Neural progenitor cell (in vitro differentiated cells): ENCODE data around the gene CYBB. TPM values are rescaled to one million over a fixed set of nuclear protein-coding genes. Genes with fewer than 3 reads are reported as not detected.

Experiments used
- DNase-seq: peaks from one replicate; pipeline ENCODE4 v3.0.0-alpha.2; 2016; ENCODE audit warnings: low spot score
- H2AFZ ChIP-seq: fragments of 200-600 bp; sonication (generic); replicated peaks from 2 replicates; pipeline ENCODE4 v1.6.1; 2016; ENCODE audit warnings: antibody characterized with exemption
- H3F3A ChIP-seq: fragments of 200-600 bp; sonication (generic); 2 replicates; pipeline ENCODE4 v1.6.1; 2016; ENCODE audit warnings: antibody characterized with exemption, low read depth
- H3K27ac ChIP-seq: fragments of 200-600 bp; sonication (generic); 2 replicates; pipeline ENCODE4 v1.5.1; 2016; ENCODE audit warnings: mild to moderate bottlenecking
- H3K27me3 ChIP-seq: fragments of 200-600 bp; sonication (generic); 2 replicates; pipeline ENCODE4 v1.6.1; 2016; ENCODE audit warnings: mild to moderate bottlenecking, moderate library complexity
- H3K36me3 ChIP-seq: fragments of 200-600 bp; sonication (generic); 2 replicates; pipeline ENCODE4 v1.5.1; 2016
- H3K4me1 ChIP-seq: fragments of 200-600 bp; sonication (generic); 2 replicates; pipeline ENCODE4 v1.6.1; 2016; ENCODE audit warnings: mixed run types
- H3K4me2 ChIP-seq: fragments of 200-600 bp; sonication (generic); 2 replicates; pipeline ENCODE4 v1.6.1; 2016
- H3K4me3 ChIP-seq: fragments of 200-600 bp; sonication (generic); 2 replicates; pipeline ENCODE4 v1.5.1; 2016
- H3K79me2 ChIP-seq: fragments of 200-600 bp; sonication (generic); 2 replicates; pipeline ENCODE4 v1.6.1; 2016; ENCODE audit warnings: low read depth
- H3K9ac ChIP-seq: fragments of 200-600 bp; sonication (generic); 2 replicates; pipeline ENCODE4 v1.6.1; 2016
- H3K9me3 ChIP-seq: fragments of 200-600 bp; sonication (generic); 2 replicates; pipeline ENCODE4 v1.5.1; 2016; ENCODE audit warnings: low read depth
- H4K20me1 ChIP-seq: fragments of 200-600 bp; sonication (generic); 2 replicates; pipeline ENCODE4 v1.6.1; 2016; ENCODE audit warnings: low read depth
- H3K27ac Mint-ChIP-seq: 3 replicates; pipeline ENCODE4 v1.8.0; 2021; ENCODE audit warnings: mixed read lengths
- H3K27me3 Mint-ChIP-seq: 2 replicates; pipeline ENCODE4 v1.8.0; 2022; ENCODE audit warnings: low read depth, mild to moderate bottlenecking, inconsistent platforms, moderate library complexity, mixed read lengths; ENCODE audit not compliant: insufficient read depth
- H3K36me3 Mint-ChIP-seq: 3 replicates; pipeline ENCODE4 v1.8.0; 2021; ENCODE audit warnings: mixed read lengths
- H3K4me1 Mint-ChIP-seq: 3 replicates; pipeline ENCODE4 v1.8.0; 2021; ENCODE audit warnings: mixed read lengths
- H3K4me3 Mint-ChIP-seq: 3 replicates; pipeline ENCODE4 v1.8.0; 2021; ENCODE audit warnings: mild to moderate bottlenecking, moderate library complexity, mixed read lengths
- H3K9me3 Mint-ChIP-seq: 3 replicates; pipeline ENCODE4 v1.8.0; 2020; ENCODE audit warnings: mixed read lengths
- CTCF ChIP-seq: fragments of 200-600 bp; sonication (generic); IDR thresholded peaks from 2 replicates; pipeline ENCODE4 v1.5.1; 2017; ENCODE audit warnings: antibody characterized with exemption, mild to moderate bottlenecking
- EZH2 ChIP-seq: fragments of 200-600 bp; sonication (generic); IDR thresholded peaks from 2 replicates; pipeline ENCODE4 v1.6.1; 2017; ENCODE audit warnings: antibody characterized with exemption, mild to moderate bottlenecking, moderate library complexity
- EZH2phosphoT487 ChIP-seq: fragments of 200-600 bp; sonication (generic); IDR thresholded peaks from 2 replicates; pipeline ENCODE4 v1.6.1; 2017; ENCODE audit warnings: antibody characterized with exemption
- total RNA-seq: library from RNA; depleted of rRNA; stranded (reverse); fragments of >200 nt; gene quantifications from 2 replicates; pipeline ENCODE4 v1.2.3, GENCODE V29; 2015; ENCODE audit warnings: low replicate concordance

Gene CYBB
- total RNA-seq, 1 donor from 2014 or later = not detected

- H3K4me1 Mint-ChIP-seq = no peaks in the 10 kb centered on the region
- H3K27me3 Mint-ChIP-seq = no peaks in the 10 kb centered on the region
- DNase-seq = no peak
- H3K9ac ChIP-seq = no peak overlapping the region
- H3K27ac Mint-ChIP-seq = no peak overlapping the region
- H3K27me3 ChIP-seq = no peaks in the 10 kb centered on the region
- H3K36me3 ChIP-seq = no peaks in the 10 kb centered on the region
- no peak overlapping the region for H3K4me3 Mint-ChIP-seq
- peaks cover 6% of the 10 kb centered on the region for H3K9me3 ChIP-seq
- H3K9me3 Mint-ChIP-seq = no peaks in the 10 kb centered on the region
- H3K4me2 ChIP-seq = no peak overlapping the region
- no peak overlapping the region for H3K4me3 ChIP-seq
- H3K36me3 Mint-ChIP-seq = no peaks in the 10 kb centered on the region
- H4K20me1 ChIP-seq = no peaks in the 10 kb centered on the region
- no peak overlapping the region for H2AFZ ChIP-seq
- no peaks in the 10 kb centered on the region for H3F3A ChIP-seq
- no peak overlapping the region for H3K27ac ChIP-seq
- no peaks in the 10 kb centered on the region for H3K4me1 ChIP-seq
- H3K79me2 ChIP-seq = no peaks in the 10 kb centered on the region
- TF ChIP-seq EZH2 (no peak), CTCF (no peak), EZH2phosphoT487 (no peak)
Measured at GRCh38 chrX:37752936-37753335, 26.9 kb upstream of the CYBB start.

- Mint-ChIP-seq H3K9me3 (no peaks in the 10 kb centered on the region), H3K27ac (no peak overlapping the region), H3K4me1 (no peaks in the 10 kb centered on the region), H3K36me3 (no peaks in the 10 kb centered on the region), H3K27me3 (no peaks in the 10 kb centered on the region), H3K4me3 (no peak overlapping the region)
- H3K27ac ChIP-seq = no peak overlapping the region
- H3K27me3 ChIP-seq = no peaks in the 10 kb centered on the region
- no peak overlapping the region for H3K4me2 ChIP-seq
- no peak overlapping the region for H3K4me3 ChIP-seq
- no peaks in the 10 kb centered on the region for H3K36me3 ChIP-seq
- H3F3A ChIP-seq = no peaks in the 10 kb centered on the region
- no peaks in the 10 kb centered on the region for H3K79me2 ChIP-seq
- no peak overlapping the region for H3K9ac ChIP-seq
- TF ChIP-seq EZH2phosphoT487 = no peak
- no peak for TF ChIP-seq CTCF
- no peak for TF ChIP-seq EZH2
- no peak overlapping the region for H2AFZ ChIP-seq
- H3K4me1 ChIP-seq = no peaks in the 10 kb centered on the region
- no peak for DNase-seq
- no peaks in the 10 kb centered on the region for H4K20me1 ChIP-seq
- H3K9me3 ChIP-seq = peaks cover 6% of the 10 kb centered on the region
Measured at GRCh38 chrX:37753384-37753783, 26.5 kb upstream of the CYBB start.

GRCh38 chrX:37754516-37754915 is 25.3 kb upstream of the CYBB start:
- Histone ChIP-seq H3K9me3 (peaks cover 6% of the 10 kb centered on the region), H3K4me3 (no peak overlapping the region), H4K20me1 (no peaks in the 10 kb centered on the region), H3K27me3 (no peaks in the 10 kb centered on the region), H2AFZ (no peak overlapping the region), H3K79me2 (no peaks in the 10 kb centered on the region), H3F3A (no peaks in the 10 kb centered on the region), H3K4me2 (no peak overlapping the region), H3K9ac (no peak overlapping the region), H3K36me3 (no peaks in the 10 kb centered on the region), H3K4me1 (no peaks in the 10 kb centered on the region), H3K27ac (no peak overlapping the region)
- no peak overlapping the region for H3K27ac Mint-ChIP-seq
- no peaks in the 10 kb centered on the region for H3K27me3 Mint-ChIP-seq
- H3K4me3 Mint-ChIP-seq = no peak overlapping the region
- no peaks in the 10 kb centered on the region for H3K4me1 Mint-ChIP-seq
- no peaks in the 10 kb centered on the region for H3K36me3 Mint-ChIP-seq
- TF ChIP-seq EZH2 = no peak
- TF ChIP-seq EZH2phosphoT487 = no peak
- TF ChIP-seq CTCF = no peak
- no peaks in the 10 kb centered on the region for H3K9me3 Mint-ChIP-seq
- no peak for DNase-seq

GRCh38 chrX:37755025-37755424 is 24.8 kb upstream of the CYBB start:
- no peak overlapping the region for H3K4me3 Mint-ChIP-seq
- Histone ChIP-seq H3F3A (no peaks in the 10 kb centered on the region), H3K9me3 (peaks cover 6% of the 10 kb centered on the region), H3K4me1 (no peaks in the 10 kb centered on the region), H3K4me3 (no peak overlapping the region), H3K4me2 (no peak overlapping the region), H4K20me1 (no peaks in the 10 kb centered on the region), H3K36me3 (no peaks in the 10 kb centered on the region), H3K9ac (no peak overlapping the region), H2AFZ (no peak overlapping the region), H3K27me3 (no peaks in the 10 kb centered on the region), H3K79me2 (no peaks in the 10 kb centered on the region), H3K27ac (no peak overlapping the region)
- TF ChIP-seq EZH2 (no peak), CTCF (no peak), EZH2phosphoT487 (no peak)
- H3K27ac Mint-ChIP-seq = no peak overlapping the region
- no peak for DNase-seq
- H3K27me3 Mint-ChIP-seq = no peaks in the 10 kb centered on the region
- H3K9me3 Mint-ChIP-seq = no peaks in the 10 kb centered on the region
- no peaks in the 10 kb centered on the region for H3K36me3 Mint-ChIP-seq
- no peaks in the 10 kb centered on the region for H3K4me1 Mint-ChIP-seq
